OCI-LY3 (cell line): ENCODE results near the gene RETREG1.

ENCODE experiments used
- H2AFZ ChIP-seq: fragments of 200-600, 300-600 bp; shearing (Covaris generic); 2 replicates; pipeline ENCODE4 v1.6.0; 2014; ENCODE audit warnings: antibody characterized with exemption, low read depth, low read length
- H3K27ac ChIP-seq: fragments of 200-600, 300-600 bp; sonication (generic); 2 replicates; pipeline ENCODE4 v1.5.1; 2014; ENCODE audit warnings: mild to moderate bottlenecking, low read length, moderate library complexity, mixed read lengths
- H3K27me3 ChIP-seq: fragments of 200-600, 300-600 bp; sonication (generic); 2 replicates; pipeline ENCODE4 v1.6.1; 2014; ENCODE audit warnings: low read depth, low read length, mixed read lengths
- H3K36me3 ChIP-seq: fragments of 200-600, 300-600 bp; sonication (generic); replicated peaks from 2 replicates; pipeline ENCODE3; 2014; ENCODE audit warnings: low read depth, low read length, mixed read lengths
- H3K4me1 ChIP-seq: fragments of 300-600, 200-600 bp; sonication (generic); 2 replicates; pipeline ENCODE4 v1.6.1; 2014; ENCODE audit warnings: low read length, mixed read lengths
- H3K4me2 ChIP-seq: fragments of 200-600, 300-600 bp; sonication (generic); 2 replicates; pipeline ENCODE4 v1.6.1; 2014; ENCODE audit warnings: low read length, mixed read lengths
- H3K4me3 ChIP-seq: fragments of 300-600, 200-600 bp; sonication (generic); 2 replicates; pipeline ENCODE4 v1.5.1; 2014; ENCODE audit warnings: antibody characterized with exemption, mild to moderate bottlenecking, low read length, moderate library complexity
- H3K79me2 ChIP-seq: fragments of 300-600, 200-600 bp; shearing (Covaris generic); 2 replicates; pipeline ENCODE4 v1.6.1; 2014; ENCODE audit warnings: mild to moderate bottlenecking, low read length, mixed read lengths
- H3K9ac ChIP-seq: fragments of 300-600, 200-600 bp; shearing (Covaris generic); 2 replicates; pipeline ENCODE4 v1.6.0; 2014; ENCODE audit warnings: mild to moderate bottlenecking, low read length, moderate library complexity
- H3K9me3 ChIP-seq: fragments of 200-600, 300-600 bp; shearing (Covaris generic); 2 replicates; pipeline ENCODE4 v1.6.1; 2014; ENCODE audit warnings: low read length, mixed read lengths; ENCODE audit not compliant: insufficient read depth
- H4K20me1 ChIP-seq: fragments of 200-600, 300-600 bp; sonication (generic); 2 replicates; pipeline ENCODE4 v1.6.1; 2016; ENCODE audit warnings: low read length, mixed read lengths; ENCODE audit not compliant: insufficient read depth
- CTCF ChIP-seq: fragments of 200-600, 300-600 bp; sonication (generic); IDR thresholded peaks from 2 replicates; pipeline ENCODE4 v1.5.1; 2014; ENCODE audit warnings: antibody characterized with exemption, low read length, low read depth
- EZH2phosphoT487 ChIP-seq: fragments of 200-600 bp; shearing (Covaris generic); IDR thresholded peaks from 2 replicates; pipeline ENCODE4 v1.6.1; 2018; ENCODE audit warnings: antibody characterized with exemption, mixed run types, low read depth

RETREG1 gene

GRCh38 chr5:16528382-16529110, 88.3 kb downstream of the RETREG1 start:
- no peaks in the 10 kb centered on the region for H3K79me2 ChIP-seq

DNA sequence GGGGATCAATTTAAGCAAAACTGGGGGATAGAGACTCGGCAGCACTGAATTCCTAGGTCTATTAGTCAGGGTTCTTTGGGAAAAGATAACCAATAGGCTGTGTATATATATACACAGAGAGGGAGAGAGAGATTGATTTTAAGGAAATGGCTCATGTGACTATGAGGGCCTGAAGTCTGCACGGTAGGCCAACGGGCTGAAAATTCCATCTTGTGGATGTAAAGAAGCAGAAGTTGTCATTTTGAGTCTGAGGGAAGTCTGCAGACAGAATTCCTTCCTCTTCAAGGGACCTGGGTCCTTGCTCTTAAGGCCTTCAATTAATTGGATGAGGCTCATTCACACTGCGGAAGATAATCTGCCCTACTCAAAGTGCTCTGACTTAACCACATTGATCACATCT, 91.1 kb downstream of the RETREG1 start:
- no peak overlapping the region for H3K9ac ChIP-seq
- no peak for TF ChIP-seq EZH2phosphoT487
- TF ChIP-seq CTCF = no peak
- H2AFZ ChIP-seq = no peak overlapping the region
- no peaks in the 10 kb centered on the region for H3K36me3 ChIP-seq
- no peaks in the 10 kb centered on the region for H3K79me2 ChIP-seq
- H3K4me2 ChIP-seq = no peak overlapping the region
- no peaks in the 10 kb centered on the region for H4K20me1 ChIP-seq
- H3K27me3 ChIP-seq = no peaks in the 10 kb centered on the region
- H3K9me3 ChIP-seq = no peaks in the 10 kb centered on the region
- H3K27ac ChIP-seq = no peak overlapping the region
- peaks cover 3% of the 10 kb centered on the region; the same call in 1 of the 2 replicates for H3K4me1 ChIP-seq
- no peak overlapping the region for H3K4me3 ChIP-seq

More at GRCh38 chr5:16528382-16529110, 88.3 kb downstream of the RETREG1 start:
- no peaks in the 10 kb centered on the region for H3K4me1 ChIP-seq
- H2AFZ ChIP-seq = no peak overlapping the region
- TF ChIP-seq EZH2phosphoT487 = no peak
- H3K4me2 ChIP-seq = no peak overlapping the region
- H3K9ac ChIP-seq = no peak overlapping the region
- H4K20me1 ChIP-seq = no peaks in the 10 kb centered on the region
- H3K4me3 ChIP-seq = no peak overlapping the region
- no peaks in the 10 kb centered on the region for H3K9me3 ChIP-seq
- H3K27ac ChIP-seq = no peak overlapping the region
- H3K27me3 ChIP-seq = no peaks in the 10 kb centered on the region
- H3K36me3 ChIP-seq = no peaks in the 10 kb centered on the region

DNA sequence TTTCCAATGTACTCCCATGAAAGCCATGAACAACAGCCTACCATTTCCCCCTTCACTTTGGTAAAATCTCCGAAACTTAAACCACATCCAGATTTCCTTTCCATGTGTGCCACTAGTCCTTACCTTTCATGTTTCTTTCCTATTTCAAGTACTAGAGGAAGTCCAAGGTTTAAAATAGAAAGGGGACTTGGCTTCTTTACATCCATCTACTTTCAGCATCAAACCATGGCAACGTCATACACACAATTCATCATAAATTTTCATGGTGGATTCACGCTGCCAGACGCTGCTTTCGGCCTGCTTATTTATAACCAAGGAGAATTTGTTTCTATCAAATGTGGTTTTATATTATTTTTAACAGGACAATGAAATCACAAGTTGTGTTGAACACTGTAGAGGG, 92.5 kb downstream of the RETREG1 start:
- Histone ChIP-seq H3K36me3 (no peaks in the 10 kb centered on the region), H3K9ac (no peak overlapping the region), H2AFZ (no peak overlapping the region), H3K27me3 (no peaks in the 10 kb centered on the region), H4K20me1 (no peaks in the 10 kb centered on the region), H3K4me2 (no peak overlapping the region), H3K9me3 (no peaks in the 10 kb centered on the region), H3K4me3 (no peak overlapping the region), H3K4me1 (peaks cover 3% of the 10 kb centered on the region; the same call in 1 of the 2 replicates), H3K27ac (no peak overlapping the region), H3K79me2 (no peaks in the 10 kb centered on the region)
- no peak for TF ChIP-seq EZH2phosphoT487

GRCh38 chr5:16521521-16522483, 95.0 kb downstream of the RETREG1 start:
- peaks cover 3% of the 10 kb centered on the region; the same call in 1 of the 2 replicates for H3K4me1 ChIP-seq
- no peaks in the 10 kb centered on the region for H3K36me3 ChIP-seq
- no peak overlapping the region for H3K4me2 ChIP-seq
- no peaks in the 10 kb centered on the region for H4K20me1 ChIP-seq
- H2AFZ ChIP-seq = no peak overlapping the region
- H3K9ac ChIP-seq = no peak overlapping the region
- no peak overlapping the region for H3K27ac ChIP-seq
- no peak overlapping the region for H3K4me3 ChIP-seq
- TF ChIP-seq CTCF (no peak), EZH2phosphoT487 (no peak)
- no peaks in the 10 kb centered on the region for H3K27me3 ChIP-seq
- no peaks in the 10 kb centered on the region for H3K9me3 ChIP-seq
- no peaks in the 10 kb centered on the region for H3K79me2 ChIP-seq
